ENCODE results near the gene ADAM33.

Gene ADAM33

DNA sequence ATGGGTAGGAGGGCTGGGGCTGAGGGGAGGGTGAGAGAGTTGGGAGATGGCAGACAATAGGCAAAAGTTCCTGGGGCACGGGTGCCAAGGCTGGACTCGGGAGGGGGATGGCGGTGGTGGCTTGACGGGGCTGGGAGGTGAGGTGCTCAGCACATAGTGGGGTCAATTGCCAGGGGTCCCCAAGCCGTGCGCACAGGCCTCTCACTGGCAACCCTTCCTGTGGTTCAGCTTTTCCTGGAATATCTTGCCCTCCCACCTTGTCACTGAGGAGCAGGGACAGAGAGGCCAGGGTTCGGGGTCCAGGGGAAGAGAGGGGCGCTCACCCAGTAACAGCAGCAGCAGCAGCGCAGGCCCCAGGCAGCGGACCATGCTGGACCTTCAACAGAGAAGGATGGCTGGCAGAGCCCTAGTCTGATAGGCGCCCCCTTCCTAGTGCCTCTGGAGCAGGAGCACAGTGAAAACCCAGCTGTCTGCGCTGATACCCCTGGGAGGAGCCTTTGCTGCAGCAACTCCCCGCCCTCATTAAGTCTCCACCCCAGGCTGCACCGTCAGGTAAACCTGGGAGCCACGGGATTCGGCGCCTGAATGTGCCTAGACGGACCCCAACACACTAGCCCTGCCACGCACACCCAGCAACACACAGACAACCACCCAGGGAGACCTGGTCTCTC lies 18.6 kb downstream of the ADAM33 start, which contains the start of gene GFRA4:
TSS of gene GFRA4 (minus strand) at position 369 of the 671 bp plus-strand sequence. CDS start at position 369, 0 bp downstream.
- Histone ChIP-seq H2AFZ (ENCODE audit: low read length, unreplicated experiment) (no peak within 1 kb of the TSS), H3K4me3 (ENCODE audit: low read depth, low read length) (no peak within 1 kb of the TSS), H3K79me2 (ENCODE audit: control insufficient read depth, insufficient read depth, low read length, unreplicated experiment) (no peaks in the 10 kb centered on the region), H3K4me1 (ENCODE audit: control insufficient read depth, insufficient read depth, low read length, unreplicated experiment) (no peaks in the 10 kb centered on the region), H3K36me3 (ENCODE audit: insufficient read depth, low read length) (no peaks in the 10 kb centered on the region), H3K27ac (ENCODE audit: low read depth, low read length) (no peak within 1 kb of the TSS), H3K27me3 (ENCODE audit: insufficient read depth, low read length) (peaks cover 54% of the 10 kb centered on the region)

DNA sequence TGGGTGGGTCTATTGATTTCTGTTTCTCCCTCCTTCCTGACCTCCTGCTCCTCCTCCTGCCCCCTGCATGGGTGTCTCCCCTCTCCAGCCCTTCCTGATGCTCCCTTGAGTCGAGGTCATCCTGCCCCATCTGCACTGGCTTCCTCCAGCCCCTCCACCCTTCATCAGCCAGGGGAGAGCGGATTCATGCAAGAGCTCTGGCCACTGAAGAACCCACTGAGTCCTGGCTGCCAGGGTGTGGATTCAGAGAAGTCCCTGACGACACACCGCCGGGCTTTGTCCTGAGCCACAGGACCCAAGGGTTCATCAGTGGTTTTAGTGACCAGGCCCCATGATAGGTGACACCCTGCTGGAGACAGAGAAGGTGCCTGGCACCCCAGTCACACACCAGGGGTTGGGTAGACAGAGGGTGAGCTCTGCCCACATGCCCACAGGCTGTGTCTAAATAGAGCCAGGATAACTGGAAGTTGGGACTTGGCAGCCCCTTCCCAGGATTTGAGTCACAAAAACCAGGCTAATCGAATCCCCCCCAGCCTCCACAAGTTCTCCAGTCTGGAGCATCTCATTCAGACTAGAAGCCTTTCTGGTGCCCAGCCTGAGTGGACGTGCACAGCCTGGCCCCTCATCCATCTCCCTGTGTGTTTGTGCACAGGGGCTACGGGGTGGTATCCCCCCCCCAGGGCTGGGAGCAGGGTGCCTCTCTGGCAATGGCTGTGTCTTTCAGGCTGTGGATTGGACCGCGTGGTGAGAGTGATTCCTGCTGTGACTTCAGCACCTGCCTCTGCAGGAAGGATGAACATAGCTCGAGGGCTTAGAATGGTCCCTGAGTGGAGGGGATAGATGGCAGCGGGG lies 19.8 kb downstream of the ADAM33 start:
- H3K4me1 ChIP-seq (ENCODE audit: control insufficient read depth, insufficient read depth, low read length, unreplicated experiment): no peaks in the 10 kb centered on the region
- no peak overlapping the region for H3K27ac ChIP-seq (ENCODE audit: low read depth, low read length)
- H3K79me2 ChIP-seq (ENCODE audit: control insufficient read depth, insufficient read depth, low read length, unreplicated experiment): no peaks in the 10 kb centered on the region
- peaks cover 59% of the 10 kb centered on the region for H3K27me3 ChIP-seq (ENCODE audit: insufficient read depth, low read length)
- H3K36me3 ChIP-seq (ENCODE audit: insufficient read depth, low read length): no peaks in the 10 kb centered on the region
- no peak overlapping the region for H2AFZ ChIP-seq (ENCODE audit: low read length, unreplicated experiment)
- H3K4me3 ChIP-seq (ENCODE audit: low read depth, low read length): no peak overlapping the region

DNA sequence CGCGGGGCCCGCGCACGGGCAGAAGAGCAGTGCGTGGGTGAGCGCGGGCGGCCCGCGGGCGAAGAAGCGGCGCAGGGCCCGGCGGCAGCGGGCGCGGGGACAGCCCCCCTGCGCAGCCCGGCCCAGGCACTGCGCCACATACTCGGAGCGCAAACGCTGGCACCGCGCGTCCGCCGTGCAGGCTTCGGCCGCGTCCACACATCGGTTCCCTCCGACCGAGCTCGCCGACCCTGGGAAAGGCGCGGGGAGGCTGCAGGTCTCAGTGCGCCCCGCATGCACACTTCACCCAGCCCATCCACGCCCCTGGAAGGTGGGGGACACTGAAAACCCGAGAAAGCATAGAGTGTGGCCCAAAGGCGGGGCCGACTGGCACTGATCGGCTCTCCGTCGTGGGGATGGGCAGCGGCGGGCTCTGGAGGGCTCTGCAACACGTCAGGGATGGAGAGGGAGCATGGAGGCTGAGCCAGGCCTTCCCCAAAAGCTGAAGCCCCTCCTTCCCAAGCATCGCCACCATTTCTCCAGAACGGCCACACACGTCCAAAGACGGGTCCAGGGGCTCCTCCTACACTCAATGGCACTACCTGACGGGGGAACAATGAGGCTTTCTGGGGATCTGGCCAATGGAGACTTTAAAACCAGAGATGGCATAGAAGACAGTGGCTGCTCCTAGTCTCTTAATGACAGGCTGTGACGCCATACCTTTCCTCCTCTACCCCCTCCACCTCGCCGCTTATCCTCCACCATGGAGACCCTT lies 20.6 kb downstream of the ADAM33 start:
- H2AFZ ChIP-seq (ENCODE audit: low read length, unreplicated experiment): no peak overlapping the region
- no peak overlapping the region for H3K4me3 ChIP-seq (ENCODE audit: low read depth, low read length)
- H3K27ac ChIP-seq (ENCODE audit: low read depth, low read length): no peak overlapping the region
- no peaks in the 10 kb centered on the region for H3K79me2 ChIP-seq (ENCODE audit: control insufficient read depth, insufficient read depth, low read length, unreplicated experiment)
- H3K27me3 ChIP-seq (ENCODE audit: insufficient read depth, low read length): peaks cover 59% of the 10 kb centered on the region
- no peaks in the 10 kb centered on the region for H3K36me3 ChIP-seq (ENCODE audit: insufficient read depth, low read length)
- no peaks in the 10 kb centered on the region for H3K4me1 ChIP-seq (ENCODE audit: control insufficient read depth, insufficient read depth, low read length, unreplicated experiment)

DNA sequence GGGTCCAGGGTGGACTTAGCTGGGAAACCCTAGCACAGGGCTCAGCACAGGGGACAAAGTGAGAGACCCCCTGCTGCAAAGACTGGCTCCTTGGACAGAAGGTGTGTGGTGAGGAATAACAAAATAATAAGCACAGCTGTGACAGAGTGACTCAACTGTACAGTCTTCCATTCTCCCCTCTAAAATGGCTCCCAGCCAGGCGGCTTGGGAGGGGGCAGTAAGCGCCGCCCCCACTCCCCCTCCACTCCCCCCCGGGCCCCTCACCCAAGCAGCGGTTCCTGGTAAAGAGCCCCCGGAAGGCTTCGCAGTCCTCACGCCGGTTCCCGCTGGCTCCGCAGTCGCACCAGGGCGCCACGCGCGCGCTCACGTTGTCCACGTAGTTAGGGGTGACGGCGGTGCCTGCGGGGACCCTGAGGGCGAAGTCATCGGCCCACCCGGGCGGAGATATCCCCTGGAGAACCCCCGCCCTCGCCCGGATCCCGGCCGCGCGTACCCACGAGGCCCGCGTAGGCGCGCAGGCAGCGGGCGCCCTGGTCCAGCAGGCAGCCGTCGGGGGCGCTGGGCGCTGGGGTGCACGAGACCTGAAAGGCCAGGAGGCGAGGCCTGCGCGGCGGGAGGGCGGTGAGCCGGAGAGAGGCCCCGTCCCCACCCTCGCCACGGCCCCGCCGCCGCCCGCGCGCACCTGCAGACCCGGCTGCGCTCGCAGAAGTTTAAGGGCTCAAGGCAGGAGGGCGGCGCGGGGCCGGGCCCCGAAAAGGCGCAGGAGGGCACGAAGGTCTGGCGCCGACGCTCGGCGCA lies 21.3 kb downstream of the ADAM33 start:
- Histone ChIP-seq H3K27me3 (ENCODE audit: insufficient read depth, low read length) (peaks cover 59% of the 10 kb centered on the region), H3K4me3 (ENCODE audit: low read depth, low read length) (no peak overlapping the region), H2AFZ (ENCODE audit: low read length, unreplicated experiment) (no peak overlapping the region), H3K4me1 (ENCODE audit: control insufficient read depth, insufficient read depth, low read length, unreplicated experiment) (no peaks in the 10 kb centered on the region), H3K27ac (ENCODE audit: low read depth, low read length) (no peak overlapping the region), H3K36me3 (ENCODE audit: insufficient read depth, low read length) (no peaks in the 10 kb centered on the region), H3K79me2 (ENCODE audit: control insufficient read depth, insufficient read depth, low read length, unreplicated experiment) (no peaks in the 10 kb centered on the region)

DNA sequence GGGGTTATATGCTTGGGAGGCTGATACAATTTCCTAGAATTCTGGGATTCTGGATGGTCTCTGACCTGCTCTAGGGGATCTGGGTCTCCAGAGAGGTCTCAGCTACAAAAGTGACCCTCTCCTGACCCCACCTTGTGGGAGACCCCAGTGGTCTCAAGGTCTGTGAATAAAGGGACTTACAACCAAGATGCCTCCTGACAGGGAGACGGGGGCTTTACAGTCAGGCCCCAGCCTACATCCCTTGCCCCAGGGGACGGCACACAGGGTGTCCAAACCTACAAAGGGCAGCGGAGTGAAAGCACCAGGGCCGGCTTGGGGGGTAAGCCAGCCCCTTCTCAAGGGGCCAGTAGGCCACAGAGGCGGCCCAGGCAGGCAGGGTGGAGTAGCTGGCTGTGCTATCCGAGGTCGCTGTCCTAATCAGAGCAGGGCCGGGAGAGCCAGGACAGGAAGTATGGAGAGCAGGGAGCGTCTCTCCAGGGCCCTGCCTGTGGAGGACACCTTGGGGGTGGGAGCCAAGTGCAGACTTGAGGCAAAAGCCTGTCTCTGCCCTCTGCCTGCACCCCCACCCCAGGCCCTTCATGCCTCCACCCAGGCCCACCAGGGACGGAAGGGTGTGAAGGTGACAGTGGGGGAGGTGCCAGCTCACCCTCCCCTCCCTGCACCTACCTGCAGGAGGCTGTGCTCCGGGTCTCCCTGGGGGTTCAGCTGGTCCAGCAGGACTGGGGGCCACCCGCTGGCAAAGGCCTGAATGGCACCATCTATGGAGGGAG lies 22.1 kb downstream of the ADAM33 start:
- no peaks in the 10 kb centered on the region for H3K4me1 ChIP-seq (ENCODE audit: control insufficient read depth, insufficient read depth, low read length, unreplicated experiment)
- H3K79me2 ChIP-seq (ENCODE audit: control insufficient read depth, insufficient read depth, low read length, unreplicated experiment): no peaks in the 10 kb centered on the region
- no peak overlapping the region for H3K4me3 ChIP-seq (ENCODE audit: low read depth, low read length)
- H3K36me3 ChIP-seq (ENCODE audit: insufficient read depth, low read length): no peaks in the 10 kb centered on the region
- peaks cover 59% of the 10 kb centered on the region for H3K27me3 ChIP-seq (ENCODE audit: insufficient read depth, low read length)
- H3K27ac ChIP-seq (ENCODE audit: low read depth, low read length): no peak overlapping the region
- no peak overlapping the region for H2AFZ ChIP-seq (ENCODE audit: low read length, unreplicated experiment)

DNA sequence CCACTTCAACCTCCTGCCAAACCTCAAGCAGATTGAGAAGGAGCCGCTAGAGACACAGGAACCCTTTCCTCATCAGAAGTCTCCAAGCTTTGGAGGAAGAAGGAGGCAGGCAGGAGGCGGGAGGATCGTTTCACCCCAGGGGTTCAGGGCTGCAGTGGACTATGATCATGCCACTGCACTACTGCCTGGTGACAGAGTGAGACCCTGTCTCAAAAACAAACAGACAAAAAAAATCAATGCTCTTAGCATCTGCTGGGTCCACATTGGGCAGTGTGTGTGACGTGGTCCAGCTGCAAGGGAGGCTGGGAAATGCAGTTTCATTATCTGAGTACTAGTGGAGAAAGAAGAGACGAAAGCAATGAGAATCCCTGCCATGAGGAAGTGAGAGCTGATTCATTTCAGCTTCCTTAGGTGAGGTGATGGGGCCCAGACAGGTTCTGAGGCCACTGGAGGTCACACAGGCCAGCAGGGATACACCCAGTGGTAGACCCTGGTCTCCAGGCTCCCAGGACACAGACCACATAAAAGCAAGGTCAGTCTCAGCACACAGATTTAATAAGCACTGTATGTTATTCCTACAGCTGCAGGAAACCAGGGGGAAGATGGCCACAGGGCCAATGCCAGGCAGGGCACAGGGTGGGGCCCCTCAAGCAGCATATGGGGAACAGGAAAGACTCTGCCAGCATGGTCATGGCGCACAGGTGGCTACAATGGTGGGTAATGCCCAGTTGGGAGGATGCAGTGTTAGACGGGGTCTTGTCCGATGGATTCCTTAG lies 22.9 kb downstream of the ADAM33 start:
- Histone ChIP-seq H3K36me3 (ENCODE audit: insufficient read depth, low read length) (no peaks in the 10 kb centered on the region), H3K4me1 (ENCODE audit: control insufficient read depth, insufficient read depth, low read length, unreplicated experiment) (no peaks in the 10 kb centered on the region), H3K27ac (ENCODE audit: low read depth, low read length) (no peak overlapping the region), H3K79me2 (ENCODE audit: control insufficient read depth, insufficient read depth, low read length, unreplicated experiment) (no peaks in the 10 kb centered on the region), H2AFZ (ENCODE audit: low read length, unreplicated experiment) (no peak overlapping the region), H3K27me3 (ENCODE audit: insufficient read depth, low read length) (peaks cover 57% of the 10 kb centered on the region), H3K4me3 (ENCODE audit: low read depth, low read length) (no peak overlapping the region)

DNA sequence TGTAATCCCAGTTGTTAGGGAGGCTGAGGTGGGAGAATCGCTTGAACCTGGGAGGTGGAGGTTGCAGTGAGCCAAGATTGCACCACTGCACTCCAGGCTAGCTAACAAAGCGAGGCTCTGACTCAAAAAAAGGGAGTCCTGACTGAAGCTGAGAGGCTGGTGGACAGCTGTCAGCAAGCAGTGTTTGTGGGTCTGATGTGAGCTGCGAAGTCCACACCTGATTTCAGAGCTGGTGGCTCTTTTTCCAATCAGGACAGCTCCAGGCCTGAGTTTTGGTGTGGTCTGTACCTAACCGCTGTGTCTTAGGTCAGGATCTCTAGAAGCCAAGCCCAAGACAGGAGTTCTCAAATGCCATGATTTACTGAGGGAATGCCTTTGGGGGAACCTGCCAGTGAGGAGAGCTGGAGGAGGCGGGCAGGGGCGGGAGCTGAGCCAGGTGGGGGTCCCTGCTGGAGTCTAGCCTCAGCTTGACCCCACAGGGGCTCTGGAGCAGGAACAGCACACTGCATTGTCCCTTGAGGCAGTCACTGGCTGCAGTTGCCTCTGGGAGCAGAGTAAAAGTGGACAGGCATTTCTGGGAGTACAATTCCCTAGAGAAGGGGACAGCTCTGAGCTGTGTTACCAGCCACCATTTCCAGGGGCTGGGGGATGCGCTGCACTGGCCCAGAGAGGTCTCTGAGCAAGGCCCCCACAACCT lies 23.6 kb downstream of the ADAM33 start:
- H2AFZ ChIP-seq (ENCODE audit: low read length, unreplicated experiment): no peak overlapping the region
- no peaks in the 10 kb centered on the region for H3K79me2 ChIP-seq (ENCODE audit: control insufficient read depth, insufficient read depth, low read length, unreplicated experiment)
- H3K27ac ChIP-seq (ENCODE audit: low read depth, low read length): no peak overlapping the region
- H3K4me3 ChIP-seq (ENCODE audit: low read depth, low read length): no peak overlapping the region
- H3K27me3 ChIP-seq (ENCODE audit: insufficient read depth, low read length): peaks cover 54% of the 10 kb centered on the region
- no peaks in the 10 kb centered on the region for H3K36me3 ChIP-seq (ENCODE audit: insufficient read depth, low read length)
- no peaks in the 10 kb centered on the region for H3K4me1 ChIP-seq (ENCODE audit: control insufficient read depth, insufficient read depth, low read length, unreplicated experiment)

DNA sequence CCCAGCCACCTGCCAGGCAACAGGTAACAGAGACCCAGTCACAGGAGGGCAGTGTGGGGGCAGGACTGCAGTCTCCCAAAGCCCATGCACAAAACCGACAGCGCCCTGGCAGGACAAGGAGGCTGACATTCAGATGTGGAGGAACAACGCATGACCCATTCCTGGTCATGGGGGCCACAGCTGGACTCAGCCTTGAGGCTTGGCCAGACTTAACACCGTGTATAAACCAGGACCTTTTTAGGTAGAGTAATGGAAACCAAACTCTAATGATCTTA lies 26.7 kb downstream of the ADAM33 start:
- H3K4me1 ChIP-seq (ENCODE audit: control insufficient read depth, insufficient read depth, low read length, unreplicated experiment): no peaks in the 10 kb centered on the region
- no peak overlapping the region for H3K27ac ChIP-seq (ENCODE audit: low read depth, low read length)
- no peaks in the 10 kb centered on the region for H3K79me2 ChIP-seq (ENCODE audit: control insufficient read depth, insufficient read depth, low read length, unreplicated experiment)
- peaks cover 24% of the 10 kb centered on the region for H3K27me3 ChIP-seq (ENCODE audit: insufficient read depth, low read length)
- H2AFZ ChIP-seq (ENCODE audit: low read length, unreplicated experiment): no peak overlapping the region
- H3K36me3 ChIP-seq (ENCODE audit: insufficient read depth, low read length): no peaks in the 10 kb centered on the region
- H3K4me3 ChIP-seq (ENCODE audit: low read depth, low read length): no peak overlapping the region

Data from ACC112 (cell line).